H1 (cell line): ENCODE results near the gene TP53BP2. TPM values are rescaled to one million over a fixed set of nuclear protein-coding genes. Genes with fewer than 3 reads are reported as not detected.

ENCODE experiments used
- SP2 ChIP-seq: IDR thresholded peaks from 2 replicates; pipeline ENCODE4 v1.6.1; 2012; ENCODE audit warnings: mild to moderate bottlenecking, low read length, inconsistent platforms
- polyA plus RNA-seq, 7 experiments: library from polyadenylated mRNA; depleted of rRNA in 3 of 7; stranded (reverse) in 5 of 7; unstranded in 2 of 7; fragments of >200 nt in 5 of 7; fragments of 200-250 nt in 2 of 7; gene quantifications; 1 replicate in 5 of 7; 2 replicates in 1 of 7; 4 replicates in 1 of 7; pipeline versions ENCODE4 v1.2.1 to v1.2.3, GENCODE V29; 2011 to 2013; ENCODE audit warnings: missing spikeins in 2 of 7, mixed read lengths in 2 of 7
- total RNA-seq: library from RNA; stranded (reverse); fragmentation: NEBNext Ultra II Directional; extraction: Animal tissue kit (Norgen Biotek cat#: 25700); gene quantifications from 2 replicates; pipeline ENCODE4 v1.2.1, GENCODE V29; 2021

The TP53BP2 gene
- total and polyA plus RNA-seq, 2 of the 8 experiments (the other 6 are each of a cell fraction or from before 2014, with no cell fraction given), result 18.0 to 38.7 TPM

GRCh38 chr1:223827193-223827663, 18.5 kb downstream of the TP53BP2 start (continued):
- no peak for TF ChIP-seq SP2
